GM23338 (cell line): Measurements from ENCODE around the gene SRSF9.

Experiments
- CTCF ChIP-seq, 2 experiments: fragments of 200-600 bp in 1 of 2; sonication (generic) in 1 of 2; conservative IDR thresholded peaks; 2 replicates each; pipeline versions ENCODE4 v1.5.1 to v1.6.1; 2016 to 2017; ENCODE audit warnings: antibody characterized with exemption in 2 of 2, low read depth in 2 of 2, mild to moderate bottlenecking in 2 of 2, moderate library complexity in 1 of 2
- JUNB ChIP-seq: IDR thresholded peaks from one replicate; pipeline ENCODE4 v1.6.1; 2016; ENCODE audit warnings: antibody characterized with exemption; ENCODE audit not compliant: unreplicated experiment

- TF ChIP-seq CTCF (conservative IDR thresholded peaks at IDR 0.05; ENCODE audit: low read depth in 2 of 2) = no peak
- TF ChIP-seq JUNB = no peak
These were observed 9.4 kb downstream of the SRSF9 start for GRCh38 chr12:120460157-120460556.
